Endodermal cell (in vitro differentiated cells): ENCODE results near the gene TRERF1. TPM values are rescaled to one million over a fixed set of nuclear protein-coding genes. Genes with fewer than 3 reads are reported as not detected.

Experiments used
- DNase-seq: peaks from one replicate; pipeline ENCODE4 v3.0.0-alpha.2; 2017
- H3K27ac ChIP-seq: 2 replicates; pipeline ENCODE4 v1.5.1; 2013; ENCODE audit warnings: mild to moderate bottlenecking, low read depth, low read length, moderate library complexity
- H3K27me3 ChIP-seq: 2 replicates; pipeline ENCODE4 v1.6.1; 2013; ENCODE audit warnings: mild to moderate bottlenecking, low read length, moderate library complexity; ENCODE audit not compliant: insufficient read depth, control insufficient read depth, poor library complexity, severe bottlenecking
- H3K36me3 ChIP-seq: 2 replicates; pipeline ENCODE4 v1.7.0; 2013; ENCODE audit warnings: mild to moderate bottlenecking, low read length, moderate library complexity; ENCODE audit not compliant: control insufficient read depth, insufficient read depth
- H3K4me1 ChIP-seq: one replicate; pipeline ENCODE4 v1.7.0; 2013; ENCODE audit warnings: low read length; ENCODE audit not compliant: control insufficient read depth, insufficient read depth
- H3K4me3 ChIP-seq: 2 replicates; pipeline ENCODE4 v1.5.1; 2013; ENCODE audit warnings: mild to moderate bottlenecking, low read length, moderate library complexity
- H3K9ac ChIP-seq: 2 replicates; pipeline ENCODE4 v1.6.1; 2013; ENCODE audit warnings: mild to moderate bottlenecking, low read length, moderate library complexity; ENCODE audit not compliant: poor library complexity, severe bottlenecking; ENCODE audit errors: extremely low read depth
- H3K9me3 ChIP-seq: 2 replicates; pipeline ENCODE4 v1.6.1; 2013; ENCODE audit warnings: mild to moderate bottlenecking, low read length, moderate library complexity; ENCODE audit not compliant: control insufficient read depth
- H3K27ac Mint-ChIP-seq: 2 replicates; pipeline ENCODE4 v1.8.0; 2020; ENCODE audit warnings: mixed read lengths
- H3K27me3 Mint-ChIP-seq: 2 replicates; pipeline ENCODE4 v1.8.0; 2021; ENCODE audit warnings: mild to moderate bottlenecking, mixed read lengths; ENCODE audit not compliant: insufficient read depth
- H3K36me3 Mint-ChIP-seq: 2 replicates; pipeline ENCODE4 v1.8.0; 2020; ENCODE audit warnings: low read depth, mixed read lengths
- H3K4me1 Mint-ChIP-seq: 2 replicates; pipeline ENCODE4 v1.8.0; 2020; ENCODE audit warnings: mixed read lengths
- H3K4me3 Mint-ChIP-seq: 2 replicates; pipeline ENCODE4 v1.8.0; 2020; ENCODE audit warnings: mild to moderate bottlenecking, moderate library complexity, mixed read lengths
- H3K9me3 Mint-ChIP-seq: 2 replicates; pipeline ENCODE4 v1.8.0; 2020; ENCODE audit warnings: mild to moderate bottlenecking, mixed read lengths
- CTCF ChIP-seq: fragments of 200-600 bp; sonication (generic); conservative IDR thresholded peaks from 2 replicates; pipeline ENCODE4 v1.5.0; 2021; ENCODE audit warnings: antibody characterized with exemption, mild to moderate bottlenecking
- WGBS, 2 experiments: methylation state at CpG; one replicate each; pipeline versions ENCODE4 v1.1.5 to v1.1.7; 2013; ENCODE audit warnings: missing lambda C conversion rate in 2 of 2, mixed read lengths in 1 of 2; ENCODE audit not compliant: insufficient coverage in 1 of 2, insufficient read length in 1 of 2; 5-methylcytosine and 5-hydroxymethylcytosine counted together
- total RNA-seq, 2 donors: library from RNA; stranded (reverse); fragmentation: NEBNext Ultra II Directional in 1 of 2; extraction: Animal tissue kit (Norgen Biotek cat#: 25700) in 1 of 2; gene quantifications; 2 replicates in 1 of 2; 3 replicates in 1 of 2; pipeline ENCODE4 v1.2.1, GENCODE V29; 2021

The TRERF1 gene
- total RNA-seq, 2 donors from 2014 or later = 4.7 to 5.3 TPM

DNA sequence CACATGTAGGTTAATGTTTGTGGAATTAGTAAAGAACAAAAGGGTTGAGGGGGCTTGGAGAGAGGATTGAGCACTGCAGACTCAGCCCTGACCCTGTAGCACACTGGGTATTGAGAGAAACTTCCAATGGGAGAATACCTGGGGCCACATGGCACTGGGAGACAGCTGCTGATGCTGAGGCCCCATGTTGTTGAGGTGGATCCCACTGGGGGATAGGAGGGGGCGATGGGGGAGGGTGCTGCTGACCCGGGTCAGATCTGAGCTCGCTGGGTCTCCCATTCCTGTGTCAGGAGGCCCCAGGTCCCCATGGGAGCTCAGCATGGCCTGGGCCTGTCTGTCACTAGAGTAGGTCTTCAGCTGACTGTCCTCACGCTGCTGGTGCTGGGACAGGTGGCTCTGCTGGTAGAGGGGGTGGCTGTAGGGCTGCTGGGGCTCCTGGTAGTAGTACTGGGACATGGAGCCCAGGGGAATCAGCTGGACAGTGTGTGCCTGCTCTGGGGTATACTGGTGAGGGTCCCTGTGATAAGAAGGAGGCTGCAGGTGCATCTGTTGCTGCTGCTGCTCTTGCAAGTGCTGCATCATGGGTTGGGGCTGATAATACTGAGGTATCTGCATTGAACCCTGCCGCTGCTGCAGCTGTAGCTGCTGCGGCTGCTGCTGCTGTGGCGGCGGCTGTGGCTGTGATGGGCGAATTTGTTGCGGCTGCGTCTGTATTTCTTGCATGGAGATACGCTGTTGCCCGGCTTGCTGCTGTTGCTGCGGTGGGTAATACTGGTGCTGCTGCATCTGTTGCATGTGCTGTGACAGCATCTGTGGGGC lies 183.5 kb downstream of the TRERF1 start:
- H3K27me3 Mint-ChIP-seq = no peaks in the 10 kb centered on the region
- no peaks in the 10 kb centered on the region for H3K9me3 Mint-ChIP-seq
- H3K36me3 Mint-ChIP-seq = no peaks in the 10 kb centered on the region
- peaks cover 3% of the 10 kb centered on the region for H3K4me1 Mint-ChIP-seq
- 93 to 96% methylated on average over 10 to 14 of the region's 14 CpGs for WGBS, 2 experiments
- Histone ChIP-seq H3K27ac (no peak overlapping the region), H3K4me3 (no peak overlapping the region), H3K27me3 (no peaks in the 10 kb centered on the region), H3K36me3 (no peaks in the 10 kb centered on the region), H3K9ac (no peak overlapping the region), H3K4me1 (no peaks in the 10 kb centered on the region), H3K9me3 (no peaks in the 10 kb centered on the region)
- H3K4me3 Mint-ChIP-seq = no peak overlapping the region
- H3K27ac Mint-ChIP-seq = no peak overlapping the region
- TF ChIP-seq CTCF = no peak
- DNase-seq = no peak

- Mint-ChIP-seq H3K27ac (no peak overlapping the region), H3K4me3 (no peak overlapping the region), H3K9me3 (no peaks in the 10 kb centered on the region), H3K27me3 (no peaks in the 10 kb centered on the region), H3K36me3 (no peaks in the 10 kb centered on the region), H3K4me1 (peaks cover 7% of the 10 kb centered on the region)
- H3K4me1 ChIP-seq = no peaks in the 10 kb centered on the region
- 93 to 100% methylated on average over 1 of the region's 1 CpG for WGBS, 2 experiments
- no peak overlapping the region for H3K9ac ChIP-seq
- H3K36me3 ChIP-seq = no peaks in the 10 kb centered on the region
- no peak for DNase-seq
- no peak for TF ChIP-seq CTCF
- no peak overlapping the region for H3K4me3 ChIP-seq
- H3K27ac ChIP-seq = no peak overlapping the region
- no peaks in the 10 kb centered on the region for H3K9me3 ChIP-seq
- H3K27me3 ChIP-seq = no peaks in the 10 kb centered on the region
These were observed 185.2 kb downstream of the TRERF1 start for GRCh38 chr6:42266538-42266937.

DNA sequence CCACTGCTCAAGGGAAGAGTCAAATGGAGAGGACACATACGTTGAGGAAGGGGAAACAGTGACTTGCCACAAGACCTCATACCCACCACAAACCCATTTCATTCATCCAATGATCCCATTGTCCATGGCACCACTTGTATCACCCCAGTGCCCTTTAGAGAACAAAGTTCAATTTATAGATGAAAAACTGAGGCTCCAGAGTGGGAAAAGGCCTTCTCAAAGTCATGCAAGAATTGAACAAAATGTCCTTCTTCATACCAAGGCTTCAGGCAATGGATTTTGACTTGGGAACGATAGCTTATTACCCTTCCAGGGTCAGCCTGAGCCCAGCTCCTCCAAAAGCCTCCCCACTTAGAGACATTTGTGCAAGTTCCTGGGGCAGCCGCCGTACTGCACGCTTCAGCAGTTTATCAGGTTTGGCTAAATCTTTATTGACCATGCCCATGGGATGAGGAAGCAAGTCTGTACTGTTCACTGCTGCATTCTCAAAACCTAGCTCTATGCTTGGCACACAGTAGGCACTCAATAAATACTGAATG lies 186.8 kb downstream of the TRERF1 start:
- no peaks in the 10 kb centered on the region for H3K27me3 ChIP-seq
- no peak overlapping the region for H3K27ac ChIP-seq
- H3K4me3 Mint-ChIP-seq = no peak overlapping the region
- H3K27me3 Mint-ChIP-seq = no peaks in the 10 kb centered on the region
- H3K4me1 ChIP-seq = no peaks in the 10 kb centered on the region
- DNase-seq = no peak
- no peak overlapping the region for H3K4me3 ChIP-seq
- TF ChIP-seq CTCF = no peak
- H3K9me3 ChIP-seq = no peaks in the 10 kb centered on the region
- no peak overlapping the region for H3K27ac Mint-ChIP-seq
- no peaks in the 10 kb centered on the region for H3K36me3 ChIP-seq
- no peaks in the 10 kb centered on the region for H3K36me3 Mint-ChIP-seq
- H3K4me1 Mint-ChIP-seq = peaks cover 10% of the 10 kb centered on the region
- no peak overlapping the region for H3K9ac ChIP-seq
- WGBS, 2 experiments = 95 to 98% methylated on average over 3 to 5 of the region's 5 CpGs
- H3K9me3 Mint-ChIP-seq = no peaks in the 10 kb centered on the region
